GM18526 (cell line): ENCODE results near the gene P2RY2.

ENCODE experiments used
- POLR2A ChIP-seq: IDR thresholded peaks from 3 replicates; pipeline ENCODE4 v1.6.1; 2011; ENCODE audit not compliant: insufficient read length; ENCODE audit errors: extremely low read depth

The P2RY2 gene

DNA sequence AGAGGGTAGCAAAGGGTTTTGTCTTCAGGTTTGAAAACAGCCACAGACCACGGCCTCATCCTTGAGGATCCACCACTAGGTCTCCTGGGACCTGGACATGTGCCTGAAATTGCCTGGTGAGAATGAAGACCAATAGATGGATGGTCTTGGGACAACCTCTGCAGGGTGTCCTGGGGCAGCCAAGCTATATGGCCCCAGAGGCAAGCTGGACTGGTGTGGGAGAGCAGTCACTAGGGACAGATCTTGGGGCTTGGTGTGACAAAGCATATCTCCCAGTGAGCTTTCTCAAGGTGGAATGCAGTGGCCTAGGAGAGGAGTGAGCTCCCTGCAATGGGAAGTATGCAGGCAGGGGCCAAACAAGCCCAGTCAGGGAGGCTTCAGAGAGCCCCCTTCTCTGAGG lies 67.6 kb downstream of the P2RY2 start:
- no peak for TF ChIP-seq POLR2A
